OCI-LY7 (cell line): ENCODE results near the gene AOPEP.

Source experiments
- CTCF ChIP-seq: fragments of 200-600 bp; sonication (generic); conservative IDR thresholded peaks from 2 replicates; pipeline ENCODE4 v1.5.1; 2014; ENCODE audit warnings: mild to moderate bottlenecking, antibody characterized with exemption, low read length, moderate library complexity, mixed read lengths
- EZH2phosphoT487 ChIP-seq: fragments of 200-600 bp; sonication (generic); IDR thresholded peaks from 2 replicates; pipeline ENCODE4 v1.6.1; 2018; ENCODE audit warnings: low read depth, borderline replicate concordance, mild to moderate bottlenecking, mixed run types, antibody characterized with exemption, low read length, moderate library complexity, mixed read lengths

- no peak for TF ChIP-seq CTCF
- no peak for TF ChIP-seq EZH2phosphoT487
Observed at GRCh38 chr9:95125652-95126051, 399.2 kb downstream of the AOPEP start.
